Measurements from ENCODE around the gene KPNA6.

- TF ChIP-seq CHD2 (IDR thresholded peaks at IDR 0.05; ENCODE audit: borderline replicate concordance, low read depth, low read length) (no peak), SREBF1 (IDR thresholded peaks at IDR 0.05; ENCODE audit: low read length) (no peak), MTA2 (IDR thresholded peaks at IDR 0.05; ENCODE audit: low read depth) (no peak), EZH2 (IDR thresholded peaks at IDR 0.05; ENCODE audit: borderline replicate concordance, control insufficient read depth, low read depth, low read length) (no peak), CREB1 (IDR thresholded peaks at IDR 0.05; ENCODE audit: low read depth) (no peak), JUND (IDR thresholded peaks at IDR 0.05; ENCODE audit: low read depth, low read length) (no peak), CTCF (IDR thresholded peaks at IDR 0.05 in 2 of 3, conservative IDR thresholded peaks at IDR 0.05 in 1 of 3; ENCODE audit: control insufficient read depth in 2 of 3, extremely low read depth in 1 of 3, insufficient read depth in 1 of 3, low read depth in 3 of 3, low read length in 3 of 3) (no peak), MAX (IDR thresholded peaks at IDR 0.05; ENCODE audit: low read depth, low read length) (no peak)
- TF ChIP-seq, protein P1, sequence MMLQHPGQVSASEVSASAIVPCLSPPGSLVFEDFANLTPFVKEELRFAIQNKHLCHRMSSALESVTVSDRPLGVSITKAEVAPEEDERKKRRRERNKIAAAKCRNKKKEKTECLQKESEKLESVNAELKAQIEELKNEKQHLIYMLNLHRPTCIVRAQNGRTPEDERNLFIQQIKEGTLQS (IDR thresholded peaks at IDR 0.05; ENCODE audit: borderline replicate concordance, extremely low read depth, low read depth, low read length), result no peak
Measured at GRCh38 chr1:32105338-32105737, 2.5 kb upstream of the KPNA6 start.
